Ovary (tissue), 3 donors: ENCODE results near the gene ATL3.
"Not testable (repeated sequence)": the region's sequence is repeated elsewhere in the genome, so short reads cannot be mapped to it uniquely, and the experiment has no call there.

ENCODE experiments used
- CTCF ChIP-seq, 3 donors: fragments of 450-650 bp in 2 of 3; fragments of 200-600 bp in 1 of 3; IDR thresholded peaks; one replicate each; pipeline versions ENCODE4 v1.5.1 to v1.8.0; 2016 to 2022; ENCODE audit warnings: antibody characterized with exemption in 3 of 3, mild to moderate bottlenecking in 1 of 3
- EP300 ChIP-seq: sonication (generic); formaldehyde crosslinking; IDR thresholded peaks from one replicate; pipeline ENCODE4 v1.6.1; 2017; ENCODE audit warnings: antibody characterized with exemption
- POLR2A ChIP-seq: fragments of 450-650 bp; IDR thresholded peaks from one replicate; pipeline ENCODE4 v1.6.1; 2017; ENCODE audit warnings: antibody characterized with exemption, mild to moderate bottlenecking, moderate library complexity
- donor health status: DM: no; HTN: no; CAD: no.

- not testable (repeated sequence) for TF ChIP-seq POLR2A; CTCF (IDR thresholded peaks at IDR 0.05); EP300
These were observed 90.0 kb downstream of the ATL3 start for GRCh38 chr11:63581224-63581623.
